ENCODE measurements around the gene CDC42BPA.
"Not testable (repeated sequence)": the region's sequence is repeated elsewhere in the genome, so short reads cannot be mapped to it uniquely, and the experiment has no call there.

CDC42BPA gene

DNA sequence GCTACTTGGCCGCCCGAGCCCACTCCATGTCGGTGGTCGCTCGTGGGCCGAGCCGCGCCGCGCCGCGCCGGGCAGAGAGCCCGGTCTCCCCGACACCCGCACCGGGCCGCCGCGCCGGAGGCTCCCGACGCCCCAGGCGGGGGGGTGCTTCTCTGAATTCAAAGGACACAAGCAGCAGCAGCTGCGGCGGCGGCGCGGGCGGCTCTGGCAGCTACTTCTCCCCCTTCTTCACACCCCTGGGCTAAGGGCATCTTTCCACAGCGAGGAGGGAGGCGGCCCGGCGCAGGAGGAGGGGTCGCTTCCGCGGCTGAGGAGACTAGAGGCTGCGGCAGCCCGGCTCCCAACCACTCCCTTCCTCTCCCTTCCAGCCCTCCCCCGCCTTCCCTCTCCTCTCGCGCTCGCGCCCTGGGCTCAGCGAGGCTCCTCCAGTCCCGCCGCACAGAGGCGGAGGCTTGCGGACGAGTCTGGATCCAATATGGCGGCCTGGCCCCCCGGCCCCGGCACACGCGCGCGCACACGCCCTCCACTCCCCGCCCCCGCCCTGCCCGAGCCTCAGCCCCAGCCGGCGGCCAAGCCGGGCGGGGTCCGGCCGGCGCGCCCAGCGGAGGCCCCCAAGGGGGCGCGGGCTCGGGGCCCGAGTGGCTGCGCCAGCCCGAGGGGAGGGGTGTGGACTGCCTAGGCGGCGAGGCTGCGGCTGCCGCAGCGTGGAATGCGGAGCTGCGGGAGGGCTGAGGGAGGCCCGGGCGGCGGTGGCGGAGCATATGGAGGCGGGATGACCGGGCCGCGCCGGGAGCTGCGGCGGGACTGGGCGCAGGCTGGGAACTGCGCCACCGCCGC lies at the start of gene CDC42BPA:
TSS of gene CDC42BPA (minus strand) at position 477 of the 837 bp plus-strand sequence. CDS start 1,310 bp downstream, outside the sequence.
- DNase-seq, result peak; percentile 30 to 59

DNA sequence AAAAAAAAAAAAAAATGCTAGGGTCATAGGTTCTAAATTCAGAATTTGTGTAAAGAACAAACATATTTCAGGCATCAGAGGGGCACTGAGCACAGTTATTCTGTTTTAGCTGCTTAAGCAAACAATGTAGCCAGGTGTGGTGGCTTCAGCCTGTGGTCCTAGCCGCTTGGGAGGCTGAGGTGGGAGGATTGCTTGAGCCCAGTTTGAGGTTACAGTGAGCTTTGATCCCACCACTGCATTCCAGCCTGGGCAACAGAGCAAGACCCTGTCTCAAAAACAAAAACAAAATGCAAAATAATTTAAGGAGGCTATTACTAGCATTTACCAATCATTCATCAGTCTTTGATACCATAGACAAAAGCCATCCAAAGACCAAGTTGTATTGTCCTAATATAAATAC lies 49.7 kb upstream of the CDC42BPA start:
- no peak for DNase-seq

DNA sequence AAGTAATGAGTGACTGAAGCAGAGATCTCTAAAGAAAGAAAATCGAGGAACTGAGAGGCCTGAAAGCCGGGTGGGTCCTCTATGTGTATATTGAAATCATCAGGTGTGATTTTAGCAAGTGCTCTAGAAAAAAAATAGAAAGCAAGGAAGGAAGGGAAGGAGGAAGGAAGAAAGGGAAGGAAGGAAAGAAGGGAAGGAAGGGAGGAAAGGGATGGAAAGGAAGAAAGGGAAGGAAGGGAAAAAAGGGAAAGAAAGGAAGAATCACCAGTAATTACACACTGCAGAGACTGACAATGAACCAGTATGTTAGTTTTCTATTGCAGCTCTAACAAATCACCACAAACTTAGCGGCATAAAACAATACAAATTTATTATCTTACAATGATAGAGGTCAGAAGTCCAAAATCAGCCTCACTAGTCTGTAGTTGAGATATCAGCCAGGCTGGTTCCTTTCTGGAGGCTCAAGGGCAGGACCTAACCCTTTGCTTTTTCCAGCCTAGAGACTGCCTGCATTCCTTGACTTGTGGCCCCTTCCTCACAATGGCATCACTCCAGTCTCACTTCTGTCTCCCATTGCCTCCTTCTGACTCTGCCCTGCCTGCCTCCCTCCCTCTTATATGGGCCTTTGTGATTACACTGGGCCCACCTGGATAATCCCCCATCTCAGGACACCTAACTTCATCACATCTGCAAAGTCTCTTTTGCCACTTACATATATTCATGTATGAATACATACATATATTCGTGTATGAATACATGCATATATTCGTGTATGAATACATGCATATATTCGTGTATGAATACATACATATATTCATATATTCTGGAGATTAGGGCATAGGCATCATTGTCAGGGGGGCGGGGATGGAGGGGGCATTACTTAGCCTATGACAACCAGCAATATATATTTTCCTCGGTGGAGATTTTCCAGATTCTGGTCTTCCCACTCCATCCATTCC lies 47.5 kb upstream of the CDC42BPA start:
- no peak for DNase-seq

- DNase-seq, result no peak
Measured at GRCh38 chr1:227364657-227365056, 46.4 kb upstream of the CDC42BPA start.

DNA sequence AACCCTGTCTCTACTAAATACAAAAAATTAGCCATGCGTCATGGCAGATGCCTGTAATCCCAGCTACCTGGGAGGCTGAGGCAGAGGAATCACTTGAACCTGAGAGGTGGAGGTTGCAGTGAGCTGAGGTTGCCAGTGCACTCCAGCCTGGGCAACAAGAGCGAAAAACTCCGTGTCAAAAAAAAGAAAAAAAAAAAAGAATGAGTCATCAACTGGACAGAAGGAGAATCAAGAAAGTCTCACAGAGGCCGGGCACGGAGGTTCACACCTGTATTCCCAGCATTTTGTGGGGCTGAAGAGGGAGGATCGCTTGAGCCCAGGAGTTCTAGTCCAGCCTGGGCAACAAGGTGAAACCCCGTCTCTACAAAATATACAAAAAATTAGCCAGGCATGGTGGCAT lies 45.5 kb upstream of the CDC42BPA start:
- no peak for DNase-seq

DNA sequence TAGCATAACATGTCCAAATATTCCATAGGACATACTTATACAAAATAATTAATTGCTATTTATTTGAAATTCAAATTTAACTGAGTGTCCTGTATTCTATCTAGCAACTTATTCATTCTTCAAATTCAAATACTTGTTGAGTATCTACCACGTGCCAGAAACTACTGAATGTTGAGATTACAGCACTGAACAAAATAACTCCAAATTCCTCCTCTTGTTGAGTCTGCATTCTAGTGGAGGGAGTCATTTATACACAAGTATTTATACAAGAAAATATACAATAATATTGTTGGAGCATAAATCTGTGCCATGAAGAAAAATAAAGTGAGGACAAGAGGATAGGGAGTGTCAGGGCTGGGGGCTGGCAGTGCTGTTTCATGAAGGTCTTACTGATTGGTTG lies 43.7 kb upstream of the CDC42BPA start:
- DNase-seq, result no peak

DNA sequence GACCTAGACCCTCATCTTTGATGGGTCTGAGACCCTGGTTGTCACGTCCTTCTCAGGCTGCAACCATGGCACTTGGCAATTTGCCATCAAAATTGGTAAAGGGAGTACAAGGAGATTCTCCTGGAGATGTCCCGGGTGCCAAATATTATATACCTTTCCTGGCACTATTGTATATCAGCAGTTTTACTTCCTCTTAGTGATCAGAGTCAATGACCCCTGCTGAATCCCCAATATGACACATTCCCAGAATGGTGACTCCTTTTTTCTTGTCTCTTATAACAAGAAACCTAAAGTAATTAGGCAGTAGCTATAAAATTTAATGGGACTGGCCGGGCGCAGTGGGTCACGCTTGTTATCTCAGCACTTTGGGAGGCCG lies 39.6 kb upstream of the CDC42BPA start:
- no peak for DNase-seq

DNA sequence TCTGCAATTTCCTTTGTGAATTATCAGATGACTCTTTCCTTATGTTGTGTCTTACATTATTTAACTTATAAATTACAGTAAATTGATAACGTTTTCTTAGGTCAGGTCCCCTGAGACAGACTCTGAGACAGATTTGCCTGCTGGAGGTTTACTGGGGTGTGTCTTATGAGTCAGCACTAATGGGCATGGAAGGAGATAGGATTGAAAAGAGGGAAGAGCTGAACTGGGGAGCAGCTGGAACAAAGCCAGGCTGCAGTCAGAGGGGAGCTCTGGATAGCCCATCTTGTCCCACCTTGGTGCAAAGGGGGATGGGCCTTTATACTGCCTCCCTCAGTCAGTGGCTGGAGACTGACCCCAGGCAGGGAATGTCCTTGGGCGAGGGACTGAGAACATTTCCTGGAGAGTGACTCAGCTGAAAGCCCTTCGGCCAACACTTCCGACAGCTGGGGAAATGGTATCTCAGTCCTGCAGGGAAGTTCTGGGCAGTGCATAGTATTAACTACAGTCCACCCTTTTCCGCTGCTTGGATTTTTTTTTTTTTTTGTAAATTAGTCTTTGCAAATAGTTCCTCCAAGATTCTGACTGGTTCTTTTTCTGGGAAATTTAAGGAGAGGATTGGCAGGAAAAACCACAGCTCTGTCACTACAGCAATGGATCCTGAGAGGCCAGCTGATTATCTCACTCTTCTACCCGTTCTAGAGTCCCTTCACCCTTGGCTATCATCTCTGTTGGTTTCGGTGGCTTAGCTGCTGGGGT lies 39.1 kb upstream of the CDC42BPA start:
- DNase-seq, result peak; percentile 41 to 82

DNA sequence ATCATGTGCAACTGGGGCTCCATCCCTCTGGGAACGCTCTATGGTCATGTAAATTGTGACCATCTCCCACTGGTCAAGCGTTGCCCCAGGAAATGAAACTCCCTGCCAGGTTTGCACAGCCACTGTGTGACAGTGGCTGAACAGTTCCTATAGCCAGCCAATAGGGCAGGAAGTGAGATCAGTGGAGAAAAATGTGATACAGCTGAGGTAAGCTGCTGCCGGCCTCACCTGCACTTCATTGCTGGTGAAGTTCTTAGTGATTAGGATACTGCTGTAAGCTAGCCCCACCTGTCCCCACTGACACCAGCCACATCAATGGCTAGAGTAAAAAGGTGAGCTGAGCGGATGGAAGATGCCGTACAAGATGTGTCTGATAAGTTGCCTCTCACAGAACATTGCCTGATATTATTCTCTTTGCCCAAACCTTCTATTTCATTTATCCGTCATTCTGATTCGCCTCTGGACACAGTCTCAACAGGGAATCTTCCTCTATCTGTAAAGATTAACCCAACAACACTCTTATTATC lies 38.4 kb upstream of the CDC42BPA start:
- DNase-seq, result peak in 1 of 2 experiments; percentile 5

- no peak for DNase-seq
Measured at GRCh38 chr1:227355542-227356245, 37.4 kb upstream of the CDC42BPA start.

DNA sequence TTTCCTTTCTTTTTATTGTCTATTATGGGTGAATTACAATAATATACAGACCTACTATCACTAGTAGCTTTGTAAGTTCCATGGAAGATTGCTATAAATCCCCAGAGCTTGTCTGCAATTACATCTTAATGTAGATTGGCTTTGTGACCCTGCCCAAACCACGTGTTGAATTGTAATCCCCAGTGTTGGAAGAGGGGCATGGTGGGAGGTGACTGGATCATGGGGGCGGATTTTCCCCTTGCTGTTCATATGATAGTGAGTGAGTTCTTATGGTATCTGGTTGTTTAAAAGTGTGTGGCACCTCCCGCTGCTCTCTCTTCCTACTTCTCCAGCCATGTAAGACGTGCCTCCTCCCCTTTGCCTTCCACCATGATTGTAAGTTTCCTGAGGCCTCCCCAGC lies 34.9 kb upstream of the CDC42BPA start:
- no peak for DNase-seq

- DNase-seq, result not testable (repeated sequence)
Measured at GRCh38 chr1:227352164-227352563, 33.9 kb upstream of the CDC42BPA start.

DNA sequence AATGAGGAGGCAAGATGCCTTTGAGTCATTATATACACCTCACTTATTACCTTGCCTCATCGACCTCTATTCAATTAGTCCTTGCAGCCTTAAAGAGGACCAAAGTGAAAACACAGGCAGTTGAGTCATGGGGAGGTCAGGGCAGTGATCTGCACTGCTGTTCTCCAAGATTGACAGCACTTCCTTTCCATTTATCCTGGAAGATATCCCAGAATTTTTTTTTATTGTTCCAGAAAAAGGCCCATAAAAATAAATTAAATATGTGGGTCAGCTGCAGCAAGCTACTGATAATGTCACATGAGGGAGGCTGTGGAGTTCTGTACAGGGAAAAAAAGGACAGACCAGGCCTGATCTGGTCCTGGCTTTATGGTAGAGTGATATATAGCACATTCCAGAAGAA lies 33.2 kb upstream of the CDC42BPA start:
- DNase-seq, result no peak

DNA sequence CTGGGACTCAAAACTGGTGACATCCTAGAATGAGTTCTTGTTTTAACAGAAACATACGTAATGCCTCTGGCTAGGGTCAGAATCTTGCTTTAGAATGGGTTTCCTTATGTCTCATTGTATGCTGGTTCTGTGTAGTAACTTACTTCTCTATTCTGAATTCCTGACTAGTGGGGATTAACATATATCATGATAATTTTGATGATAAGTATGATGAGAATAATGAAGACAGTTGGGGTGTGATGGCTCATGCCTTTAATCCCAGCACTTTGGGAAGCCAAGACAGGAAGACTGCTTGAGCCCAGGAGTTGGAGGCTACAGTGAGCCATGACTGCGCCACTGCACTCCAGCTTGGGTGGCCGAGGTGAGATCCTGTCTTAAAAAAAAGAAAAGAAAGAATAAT lies 31.7 kb upstream of the CDC42BPA start:
- no peak for DNase-seq

GRCh38 chr1:227343727-227344551 lies 25.6 kb upstream of the CDC42BPA start:
- peak in 1 of 2 experiments; percentile 3 for DNase-seq

- DNase-seq, result no peak
Measured at GRCh38 chr1:227343206-227343605, 24.9 kb upstream of the CDC42BPA start.

- DNase-seq, result no peak
Measured at GRCh38 chr1:227342075-227342829, 24.0 kb upstream of the CDC42BPA start.

GRCh38 chr1:227336136-227336535 lies 17.8 kb upstream of the CDC42BPA start:
- DNase-seq, result not testable (repeated sequence)

DNA sequence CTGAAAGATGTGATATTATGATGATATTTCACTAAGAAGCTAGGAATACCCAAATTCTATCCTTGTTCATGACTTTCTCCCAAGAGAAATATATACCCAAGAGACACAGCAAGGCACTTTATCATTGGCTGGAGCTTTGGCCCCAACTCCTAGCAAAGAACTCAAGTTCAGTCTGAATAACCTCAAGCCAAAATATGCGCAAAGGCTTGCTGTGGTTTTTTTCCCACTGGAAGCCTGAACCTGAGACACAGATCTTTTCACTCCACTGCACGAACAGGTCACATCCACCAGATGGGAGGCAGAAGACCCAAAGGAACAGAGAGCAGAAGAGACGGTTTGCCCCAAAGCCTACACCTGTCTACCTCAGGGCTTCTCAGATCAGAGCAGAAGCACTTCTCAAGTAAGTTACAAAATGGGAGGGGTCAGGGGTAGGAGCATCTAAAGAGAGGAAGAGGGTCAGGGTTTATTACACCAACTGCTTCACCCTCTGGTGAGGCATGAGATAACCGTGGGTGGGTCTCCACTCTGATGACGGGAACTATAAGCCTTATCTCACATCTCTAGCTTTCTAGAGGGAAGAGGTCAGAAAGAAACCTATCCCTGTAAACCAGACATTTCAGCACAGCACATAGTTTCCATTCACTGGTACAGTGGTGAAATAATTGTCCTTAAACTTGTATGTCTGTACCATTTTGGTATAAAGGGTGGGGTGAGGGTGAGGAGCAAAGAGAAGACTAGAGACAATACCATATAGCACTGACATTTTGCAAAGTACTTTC lies 17.1 kb upstream of the CDC42BPA start:
- no peak for DNase-seq
